Esophagus squamous epithelium (tissue), 5 donors: ENCODE measurements around the gene F7. TPM values are rescaled to one million over a fixed set of nuclear protein-coding genes. Genes with fewer than 3 reads are reported as not detected.

Experiments
- DNase-seq: peaks from one replicate; lab custom pipeline; 2025; lab: John Stamatoyannopoulos, UW
- H3K27ac ChIP-seq, 4 donors: fragments of 200-600 bp; sonication (generic); one replicate each; pipeline ENCODE4 v1.5.1; 2016 to 2019; ENCODE audit warnings: mild to moderate bottlenecking in 1 of 4
- H3K27me3 ChIP-seq, 4 donors: fragments of 200-600 bp; sonication (generic); 1 replicate in 3 of 4; 2 replicates in 1 of 4; pipeline versions ENCODE4 v1.5.1 to v1.6.0; 2017 to 2021; ENCODE audit warnings: antibody characterized with exemption in 1 of 4
- H3K36me3 ChIP-seq, 3 donors: fragments of 200-600 bp; sonication (generic); one replicate each; pipeline ENCODE4 v1.5.1; 2016 to 2019
- H3K4me1 ChIP-seq, 3 donors: fragments of 200-600 bp; sonication (generic); one replicate each; pipeline ENCODE4 v1.5.1; 2017 to 2019
- H3K4me3 ChIP-seq, 4 donors: fragments of 200-600 bp; sonication (generic); 1 replicate in 3 of 4; 2 replicates in 1 of 4; pipeline ENCODE4 v1.5.1; 2016 to 2019; ENCODE audit warnings: mild to moderate bottlenecking in 2 of 4, moderate library complexity in 1 of 4
- H3K9me3 ChIP-seq, 3 donors: fragments of 200-600 bp; sonication (generic); one replicate each; pipeline ENCODE4 v1.5.1; 2016 to 2019
- CTCF ChIP-seq, 6 experiments: fragments of 450-650 bp in 4 of 6; fragments of 200-600 bp in 2 of 6; sonication (generic) in 2 of 6; IDR thresholded peaks; one replicate each; pipeline ENCODE4 v1.5.1; 2016 to 2019; ENCODE audit warnings: antibody characterized with exemption in 6 of 6, mild to moderate bottlenecking in 4 of 6, moderate library complexity in 4 of 6
- POLR2A ChIP-seq, 4 donors: fragments of 450-650 bp; IDR thresholded peaks; one replicate each; pipeline ENCODE4 v1.6.1; 2017; ENCODE audit warnings: antibody characterized with exemption in 4 of 4, mild to moderate bottlenecking in 4 of 4, moderate library complexity in 3 of 4
- WGBS, 2 donors: methylation state at CpG; one replicate each; pipeline ENCODE4 v1.1.5; 2018; 5-methylcytosine and 5-hydroxymethylcytosine counted together
- intact Hi-C: fragments of 100-400 bp; cut with DNase I; formaldehyde crosslinking; loops from one replicate; pipeline ENCODE4 v1.15.0; 2022
- total RNA-seq, 4 donors: library from RNA; depleted of rRNA; stranded (reverse); fragments of >200 nt; gene quantifications; one replicate each; pipeline ENCODE4 v1.1.0, GENCODE V29; 2016
- donor health status: DM: yes; HTN: yes; CAD: no.

Gene F7
- total RNA-seq, 4 donors from 2014 or later = not detected

GRCh38 chr13:113059891-113060290 is 45.7 kb upstream of the F7 start:
- DNase-seq = no peak
- H3K4me3 ChIP-seq = no peak overlapping the region
- no peaks in the 10 kb centered on the region for H3K9me3 ChIP-seq
- H3K36me3 ChIP-seq = peaks cover 0 to 27% (median 0%) of the 10 kb centered on the region in 3 donors
- no peak for TF ChIP-seq POLR2A (IDR thresholded peaks at IDR 0.05)
- no peak for TF ChIP-seq CTCF (IDR thresholded peaks at IDR 0.05)
- 81 to 87% methylated on average over 6 to 8 of the region's 15 CpGs for WGBS, 2 donors
- no peaks in the 10 kb centered on the region for H3K4me1 ChIP-seq
- intact Hi-C loops = no loop called here
- no peak overlapping the region for H3K27ac ChIP-seq
- H3K27me3 ChIP-seq = no peaks in the 10 kb centered on the region

GRCh38 chr13:113060557-113061270 is 44.9 kb upstream of the F7 start:
- peaks cover 0 to 35% (median 0%) of the 10 kb centered on the region in 3 donors for H3K36me3 ChIP-seq
- no peak for TF ChIP-seq POLR2A (IDR thresholded peaks at IDR 0.05)
- TF ChIP-seq CTCF (IDR thresholded peaks at IDR 0.05) = no peak
- 86 to 91% methylated on average over 22 to 23 of the region's 34 CpGs for WGBS, 2 donors
- no peaks in the 10 kb centered on the region for H3K27me3 ChIP-seq
- H3K27ac ChIP-seq = no peak overlapping the region
- no peak for DNase-seq
- intact Hi-C loops = no loop called here
- H3K9me3 ChIP-seq = no peaks in the 10 kb centered on the region
- H3K4me3 ChIP-seq = no peak overlapping the region
- no peaks in the 10 kb centered on the region for H3K4me1 ChIP-seq

- no peaks in the 10 kb centered on the region for H3K4me1 ChIP-seq
- WGBS, 2 donors = 83 to 94% methylated on average over 2 to 7 of the region's 9 CpGs
- H3K27me3 ChIP-seq = no peaks in the 10 kb centered on the region
- intact Hi-C loops = no loop called here
- peaks cover 0 to 40% (median 0%) of the 10 kb centered on the region in 3 donors for H3K36me3 ChIP-seq
- TF ChIP-seq POLR2A (IDR thresholded peaks at IDR 0.05) (no peak), CTCF (IDR thresholded peaks at IDR 0.05) (no peak)
- no peaks in the 10 kb centered on the region for H3K9me3 ChIP-seq
- no peak overlapping the region for H3K4me3 ChIP-seq
- H3K27ac ChIP-seq = no peak overlapping the region
- DNase-seq = no peak
Measured at GRCh38 chr13:113061271-113061625, 44.3 kb upstream of the F7 start.

- WGBS, 2 donors = 69% methylated on average over 6 of the region's 14 CpGs; no CpG with 5 or more reads in 1 of the 2 donors
- peaks cover 0 to 47% (median 0%) of the 10 kb centered on the region in 3 donors for H3K36me3 ChIP-seq
- intact Hi-C loops = no loop called here
- no peak overlapping the region for H3K4me3 ChIP-seq
- TF ChIP-seq CTCF (IDR thresholded peaks at IDR 0.05) = no peak
- no peak for TF ChIP-seq POLR2A (IDR thresholded peaks at IDR 0.05)
- H3K27ac ChIP-seq = no peak overlapping the region
- no peaks in the 10 kb centered on the region for H3K4me1 ChIP-seq
- no peaks in the 10 kb centered on the region for H3K27me3 ChIP-seq
- no peak for DNase-seq
- H3K9me3 ChIP-seq = no peaks in the 10 kb centered on the region
Measured at GRCh38 chr13:113061796-113062425, 43.7 kb upstream of the F7 start.

- intact Hi-C loops = no loop called here
- no peaks in the 10 kb centered on the region for H3K9me3 ChIP-seq
- no peaks in the 10 kb centered on the region for H3K4me1 ChIP-seq
- WGBS, 2 donors = 92 to 93% methylated on average over 13 to 14 of the region's 14 CpGs
- DNase-seq = no peak
- peaks cover 0 to 48% (median 0%) of the 10 kb centered on the region in 3 donors for H3K36me3 ChIP-seq
- H3K27ac ChIP-seq = no peak overlapping the region
- TF ChIP-seq CTCF (IDR thresholded peaks at IDR 0.05) = no peak
- no peak for TF ChIP-seq POLR2A (IDR thresholded peaks at IDR 0.05)
- H3K27me3 ChIP-seq = no peaks in the 10 kb centered on the region
- H3K4me3 ChIP-seq = no peak overlapping the region
Measured at GRCh38 chr13:113062691-113063090, 42.9 kb upstream of the F7 start.
